ENCODE results near the gene ZNF77.
"Not testable (repeated sequence)": the region's sequence is repeated elsewhere in the genome, so short reads cannot be mapped to it uniquely, and the experiment has no call there.

GRCh38 chr19:2890531-2890930 is 54.2 kb downstream of the ZNF77 start:
- not testable (repeated sequence) for TF ChIP-seq CTCF, POLR2A (IDR thresholded peaks at IDR 0.05)

Data from ovary (tissue), 3 donors.